ENCODE results near the gene SSTR3.

SSTR3 gene

GRCh38 chr22:37156686-37157435, 55.4 kb downstream of the SSTR3 start:
- CTCF ChIA-PET = no interaction called here
- POLR2A ChIA-PET = interaction anchor here (1.4 kb wide), 1 partner anchor 43 kb away, joined by 5 read pairs; no protein-coding TSS in a partner anchor
- no peak for DNase-seq (ENCODE audit: extremely low spot score)

GRCh38 chr22:37155971-37156370, 56.3 kb downstream of the SSTR3 start:
- DNase-seq (ENCODE audit: extremely low spot score) = no peak
- TF ChIP-seq FOXK2 (IDR thresholded peaks at IDR 0.05) = no peak
- no peak for TF ChIP-seq HDGF (IDR thresholded peaks at IDR 0.05; ENCODE audit: borderline replicate concordance)
- no peak for TF ChIP-seq FOXM1 (IDR thresholded peaks at IDR 0.05; ENCODE audit: borderline replicate concordance)
- no peak for TF ChIP-seq TARDBP (IDR thresholded peaks at IDR 0.05)
- TF ChIP-seq SUZ12 (IDR thresholded peaks at IDR 0.05) = no peak
- no peak for TF ChIP-seq BHLHE40 (IDR thresholded peaks at IDR 0.05; ENCODE audit: borderline replicate concordance)
- CTCF ChIA-PET = no interaction called here
- POLR2A ChIA-PET = no interaction called here

More at GRCh38 chr22:37156686-37157435, 55.4 kb downstream of the SSTR3 start:
- TF ChIP-seq L3MBTL2 (conservative IDR thresholded peaks at IDR 0.05) = no peak
- no peak for TF ChIP-seq SP1 (IDR thresholded peaks at IDR 0.05)
- TF ChIP-seq SUZ12 (IDR thresholded peaks at IDR 0.05) = no peak
- TF ChIP-seq ARNT (IDR thresholded peaks at IDR 0.05) = no peak
- TF ChIP-seq LEF1 (IDR thresholded peaks at IDR 0.05; ENCODE audit: borderline replicate concordance) = no peak
- TF ChIP-seq HDGF (IDR thresholded peaks at IDR 0.05; ENCODE audit: borderline replicate concordance) = no peak
- no peak for TF ChIP-seq TARDBP (IDR thresholded peaks at IDR 0.05)
- TF ChIP-seq ELF4 (IDR thresholded peaks at IDR 0.05) = no peak
- no peak for TF ChIP-seq FOXM1 (IDR thresholded peaks at IDR 0.05; ENCODE audit: borderline replicate concordance)
- TF ChIP-seq CTBP1 (IDR thresholded peaks at IDR 0.05; ENCODE audit: borderline replicate concordance) = no peak
- TF ChIP-seq BHLHE40 (IDR thresholded peaks at IDR 0.05; ENCODE audit: borderline replicate concordance) = no peak
- TF ChIP-seq FOXA1 (IDR thresholded peaks at IDR 0.05) = no peak
- TF ChIP-seq PKNOX1 (IDR thresholded peaks at IDR 0.05) = no peak
- TF ChIP-seq NFRKB (IDR thresholded peaks at IDR 0.05) = no peak
- TF ChIP-seq FOXK2 (IDR thresholded peaks at IDR 0.05) = no peak
- no peak for TF ChIP-seq ZNF384 (IDR thresholded peaks at IDR 0.05)

DNA sequence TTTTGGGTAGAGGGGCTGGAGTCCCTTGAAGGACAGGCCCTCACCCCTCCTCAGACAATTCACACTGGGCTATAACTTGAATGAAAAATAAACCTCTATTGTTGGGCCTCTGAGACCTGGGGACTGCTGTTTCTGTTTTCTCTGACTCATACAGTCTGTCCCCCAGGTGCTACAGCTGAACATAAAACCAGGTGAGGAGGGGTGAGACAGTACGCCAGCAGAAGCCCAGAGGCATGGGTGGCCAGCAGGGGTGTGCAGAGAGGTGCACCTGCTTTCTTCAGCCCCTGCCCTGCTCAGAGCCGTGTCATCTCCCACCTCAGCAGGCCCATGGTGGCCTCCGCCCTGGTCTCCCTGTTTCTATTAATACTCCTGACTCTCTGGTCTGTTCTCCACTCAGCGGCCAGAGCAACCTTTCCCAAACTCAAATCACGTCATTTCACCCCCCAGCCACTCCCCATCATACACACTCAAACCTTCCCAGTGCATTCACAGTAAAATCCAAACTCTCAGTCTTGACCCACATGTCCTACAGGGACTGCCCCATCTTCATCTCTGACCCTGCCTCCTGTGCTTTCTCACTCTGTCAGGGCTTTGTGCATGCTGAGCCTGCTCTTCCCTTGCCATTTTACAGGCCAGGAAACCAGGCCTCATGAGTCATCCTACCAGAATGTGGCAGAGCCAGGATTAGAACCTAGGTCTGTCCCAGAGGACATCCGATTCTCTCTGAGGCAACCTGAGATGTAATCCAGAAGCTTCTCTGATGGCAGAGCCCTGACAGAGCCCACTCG, 57.2 kb downstream of the SSTR3 start:
- ChIA-PET POLR2A (no interaction called here), CTCF (no interaction called here)
- TF ChIP-seq LEF1 (IDR thresholded peaks at IDR 0.05; ENCODE audit: borderline replicate concordance) = no peak
- TF ChIP-seq ELF4 (IDR thresholded peaks at IDR 0.05) = no peak
- no peak for DNase-seq (ENCODE audit: extremely low spot score)
